IMR-90 (cell line): ENCODE results near the gene OR2B6. TPM values are rescaled to one million over a fixed set of nuclear protein-coding genes. Genes with fewer than 3 reads are reported as not detected.

Experiments
- ATAC-seq: fragments of 200-7000 bp; cut with Tn5 transposase; 2 replicates; pipeline ENCODE4 v1.9.1; 2020; ENCODE audit warnings: low read depth, mild to moderate bottlenecking, moderate library complexity
- BruUV-seq: library from RNA; stranded (reverse); fragments of 400-500 nt; replicated peaks from 2 replicates; lab custom pipeline; 2021; lab: Mats Ljungman, UMichigan
- CTCF ChIA-PET: fragments of 300-600 bp; formaldehyde crosslinking; extraction: SDS; loops from one replicate; lab custom pipeline; 2021; ENCODE audit warnings: antibody characterized with exemption; lab: Yijun Ruan, JAX
- POLR2A ChIA-PET: fragments of 300-600 bp; sonication (Branson Sonifier 250); formaldehyde crosslinking; loops from one replicate; lab custom pipeline; 2022; ENCODE audit warnings: antibody characterized with exemption; ENCODE audit not compliant: unreplicated experiment; lab: Charles Lee
- DNase-seq: peaks from one replicate; pipeline ENCODE4 v3.0.0; 2013
- H2AFZ ChIP-seq: replicated peaks from 2 replicates; pipeline ENCODE3; 2013; ENCODE audit warnings: low read length, mild to moderate bottlenecking; ENCODE audit not compliant: poor library complexity
- H2AK5ac ChIP-seq: 2 replicates; pipeline ENCODE4 v1.6.1; 2013; ENCODE audit warnings: low read depth, low read length, inconsistent platforms
- H2AK9ac ChIP-seq: replicated peaks from 2 replicates; pipeline ENCODE3; 2013; ENCODE audit warnings: mild to moderate bottlenecking, low read depth, low read length, moderate library complexity; ENCODE audit not compliant: poor library complexity
- H2BK120ac ChIP-seq: 2 replicates; pipeline ENCODE4 v1.6.1; 2013; ENCODE audit warnings: low read depth, low read length, inconsistent platforms
- H2BK15ac ChIP-seq: 3 replicates; pipeline ENCODE4 v1.6.1; 2013; ENCODE audit warnings: low read depth, low read length, inconsistent platforms
- H2BK20ac ChIP-seq: 2 replicates; pipeline ENCODE4 v1.6.1; 2013; ENCODE audit warnings: low read depth, mild to moderate bottlenecking, inconsistent platforms, low read length, moderate library complexity
- H2BK5ac ChIP-seq: 2 replicates; pipeline ENCODE4 v1.6.1; 2013; ENCODE audit warnings: mild to moderate bottlenecking, low read depth, low read length, inconsistent platforms; ENCODE audit not compliant: poor library complexity, severe bottlenecking
- H3K14ac ChIP-seq: replicated peaks from 2 replicates; pipeline ENCODE4 v1.6.1; 2013; ENCODE audit warnings: low read depth, low read length, inconsistent platforms
- H3K18ac ChIP-seq: 2 replicates; pipeline ENCODE4 v1.6.1; 2013; ENCODE audit warnings: low read depth, low read length, control low read depth
- H3K23ac ChIP-seq: 2 replicates; pipeline ENCODE4 v1.6.1; 2013; ENCODE audit warnings: low read depth, low read length, inconsistent platforms
- H3K27ac ChIP-seq: 2 replicates; pipeline ENCODE4 v1.5.1; 2013; ENCODE audit warnings: mild to moderate bottlenecking, control low read depth, low read length; ENCODE audit not compliant: insufficient read depth
- H3K27me3 ChIP-seq: 2 replicates; pipeline ENCODE4 v1.6.1; 2013; ENCODE audit warnings: low read length; ENCODE audit not compliant: control insufficient read depth, insufficient read depth
- H3K36me3 ChIP-seq: 2 replicates; pipeline ENCODE4 v1.6.1; 2013; ENCODE audit warnings: low read length, mixed read lengths; ENCODE audit not compliant: control insufficient read depth, insufficient read depth
- H3K4ac ChIP-seq: 2 replicates; pipeline ENCODE4 v1.6.1; 2013; ENCODE audit warnings: low read depth, low read length, inconsistent platforms
- H3K4me1 ChIP-seq: 2 replicates; pipeline ENCODE4 v1.6.1; 2013; ENCODE audit warnings: low read length, mixed read lengths; ENCODE audit not compliant: control insufficient read depth, insufficient read depth
- H3K4me2 ChIP-seq: 2 replicates; pipeline ENCODE4 v1.6.1; 2013; ENCODE audit warnings: low read depth, mild to moderate bottlenecking, control low read depth, low read length, moderate library complexity
- H3K4me3 ChIP-seq: 2 replicates; pipeline ENCODE4 v1.5.1; 2013; ENCODE audit warnings: low read depth, mild to moderate bottlenecking, control low read depth, low read length, moderate library complexity; ENCODE audit not compliant: insufficient read depth
- H3K56ac ChIP-seq: 2 replicates; pipeline ENCODE4 v1.6.1; 2013; ENCODE audit warnings: low read length, inconsistent platforms; ENCODE audit not compliant: insufficient read depth; ENCODE audit errors: extremely low read depth
- H3K79me1 ChIP-seq, 2 experiments: 2 replicates each; pipeline ENCODE4 v1.6.1; 2013; ENCODE audit warnings: low read length in 2 of 2, inconsistent platforms in 1 of 2, low read depth in 1 of 2
- H3K9ac ChIP-seq: 2 replicates; pipeline ENCODE4 v1.6.1; 2013; ENCODE audit warnings: low read depth, low read length, control low read depth
- H3K9me1 ChIP-seq: 2 replicates; pipeline ENCODE4 v1.6.1; 2013; ENCODE audit warnings: low read length, inconsistent platforms; ENCODE audit not compliant: insufficient read depth
- H3K9me3 ChIP-seq: 2 replicates; pipeline ENCODE4 v1.6.1; 2013; ENCODE audit warnings: low read length; ENCODE audit not compliant: control insufficient read depth, insufficient read depth
- H4K20me1 ChIP-seq: 2 replicates; pipeline ENCODE4 v1.6.1; 2013; ENCODE audit warnings: low read length, inconsistent platforms; ENCODE audit not compliant: insufficient read depth
- H4K5ac ChIP-seq: 2 replicates; pipeline ENCODE4 v1.6.1; 2013; ENCODE audit warnings: mild to moderate bottlenecking, low read depth, low read length, control low read depth
- H4K8ac ChIP-seq, 2 experiments: 2 replicates each; pipeline ENCODE4 v1.6.1; 2013; ENCODE audit warnings: low read depth in 2 of 2, low read length in 2 of 2, control low read depth in 1 of 2, inconsistent platforms in 1 of 2
- H4K91ac ChIP-seq: 2 replicates; pipeline ENCODE4 v1.6.1; 2013; ENCODE audit warnings: low read depth, low read length, inconsistent platforms; ENCODE audit not compliant: insufficient read depth
- BHLHE40 ChIP-seq: fragments of 150-350 bp; IDR thresholded peaks from 2 replicates; pipeline ENCODE4 v1.6.1; 2016; ENCODE audit warnings: mild to moderate bottlenecking, low read depth, low read length
- CEBPB ChIP-seq: IDR thresholded peaks from 2 replicates; pipeline ENCODE4 v1.6.1; 2012; ENCODE audit warnings: low read depth, low read length, improper control_type of control experiment
- ELK1 ChIP-seq: fragments of 150-350 bp; IDR thresholded peaks from 2 replicates; pipeline ENCODE4 v1.6.1; 2016; ENCODE audit warnings: low read depth, mild to moderate bottlenecking, low read length, moderate library complexity, borderline replicate concordance
- FOS ChIP-seq: fragments of 150-350 bp; IDR thresholded peaks from 2 replicates; pipeline ENCODE4 v1.6.1; 2016; ENCODE audit warnings: low read depth, low read length
- MAZ ChIP-seq: IDR thresholded peaks from 2 replicates; pipeline ENCODE4 v1.6.1; 2012; ENCODE audit warnings: low read depth, mild to moderate bottlenecking, low read length, improper control_type of control experiment, moderate library complexity, borderline replicate concordance
- POLR2A ChIP-seq: IDR thresholded peaks from 2 replicates; pipeline ENCODE4 v1.6.1; 2012; ENCODE audit warnings: mild to moderate bottlenecking, low read depth, low read length
- RCOR1 ChIP-seq: IDR thresholded peaks from 2 replicates; pipeline ENCODE4 v1.6.1; 2012; ENCODE audit warnings: mild to moderate bottlenecking, low read length, improper control_type of control experiment; ENCODE audit not compliant: insufficient replicate concordance
- WGBS, 2 experiments: methylation state at CpG; one replicate each; pipeline versions ENCODE4 v1.1.5 to v1.1.7; 2013; ENCODE audit warnings: missing lambda C conversion rate in 2 of 2; ENCODE audit not compliant: insufficient read length in 1 of 2; ENCODE audit errors: extremely low coverage in 2 of 2; 5-methylcytosine and 5-hydroxymethylcytosine counted together
- dilution Hi-C: fragments of 300-500 bp; cut with HindIII; formaldehyde crosslinking; loops from one replicate; pipeline ENCODE4 v1.14.3; 2018; ENCODE audit warnings: low sequenced_read_pairs; ENCODE audit not compliant: unreplicated experiment
- in situ Hi-C: fragments of 300-500 bp; cut with MboI; formaldehyde crosslinking; loops from 3 replicates; pipeline ENCODE4 v1.14.3; 2019; ENCODE audit warnings: low sequenced_read_pairs, inconsistent platforms, mixed read lengths
- intact Hi-C: fragments of 100-400 bp; cut with micrococcal nuclease; formaldehyde crosslinking; loops from 2 replicates; pipeline ENCODE4 v1.10.0; 2022
- polyA plus RNA-seq, 3 experiments: library from polyadenylated mRNA; depleted of rRNA; stranded (reverse); fragments of >200 nt; gene quantifications; 2 replicates each; pipeline ENCODE4 v1.2.3, GENCODE V29; 2012; ENCODE audit warnings: low replicate concordance in 1 of 3
- total RNA-seq: library from RNA; depleted of rRNA; stranded (reverse); fragments of >200 nt; gene quantifications from 2 replicates; pipeline ENCODE4 v1.2.3, GENCODE V29; 2012

Gene OR2B6
- total and polyA plus RNA-seq, 2 of the 4 experiments (the other 2 are of a cell fraction) = not detected

GRCh38 chr6:27972750-27973149 is 15.7 kb downstream of the OR2B6 start:
- Histone ChIP-seq H2BK15ac (no peak overlapping the region), H2BK20ac (no peak overlapping the region), H3K27ac (no peak overlapping the region), H4K20me1 (no peaks in the 10 kb centered on the region), H3K4ac (no peak overlapping the region), H3K79me1 (no peaks in the 10 kb centered on the region), H3K23ac (no peak overlapping the region), H4K8ac (no peak overlapping the region), H3K36me3 (no peaks in the 10 kb centered on the region), H3K4me1 (no peaks in the 10 kb centered on the region), H2AFZ (no peak overlapping the region), H4K5ac (no peak overlapping the region), H3K14ac (no peak overlapping the region), H4K91ac (no peak overlapping the region), H3K56ac (no peak overlapping the region), H3K4me3 (no peak overlapping the region), H2BK120ac (no peak overlapping the region), H3K9ac (no peak overlapping the region), H2AK9ac (no peak overlapping the region), H2BK5ac (no peak overlapping the region), H3K18ac (no peak overlapping the region), H3K4me2 (no peak overlapping the region), H3K27me3 (no peaks in the 10 kb centered on the region), H3K9me1 (no peaks in the 10 kb centered on the region), H3K9me3 (no peaks in the 10 kb centered on the region), H2AK5ac (no peak overlapping the region)
- DNase-seq = no peak
- ChIA-PET CTCF (no interaction called here), POLR2A (no interaction called here)
- intact Hi-C loops = no loop called here
- ATAC-seq = no peak
- no CpG with 5 or more reads among the region's 4 CpGs for WGBS, 2 experiments
- no TSS peak for BruUV-seq
- dilution Hi-C loops = no loop called here
- in situ Hi-C loops = no loop called here
- TF ChIP-seq FOS = no peak
- TF ChIP-seq CEBPB = no peak
- no peak for TF ChIP-seq MAZ
- TF ChIP-seq RCOR1 = no peak
- no peak for TF ChIP-seq BHLHE40
- no peak for TF ChIP-seq POLR2A
- no peak for TF ChIP-seq ELK1
